ENCODE data around the gene HSPBAP1. TPM values are rescaled to one million over a fixed set of nuclear protein-coding genes. Genes with fewer than 3 reads are reported as not detected.

The HSPBAP1 gene
- total and polyA plus RNA-seq, 2 of the 4 experiments (the other 2 are of a cell fraction) = 2.6 to 4.8 TPM

DNA sequence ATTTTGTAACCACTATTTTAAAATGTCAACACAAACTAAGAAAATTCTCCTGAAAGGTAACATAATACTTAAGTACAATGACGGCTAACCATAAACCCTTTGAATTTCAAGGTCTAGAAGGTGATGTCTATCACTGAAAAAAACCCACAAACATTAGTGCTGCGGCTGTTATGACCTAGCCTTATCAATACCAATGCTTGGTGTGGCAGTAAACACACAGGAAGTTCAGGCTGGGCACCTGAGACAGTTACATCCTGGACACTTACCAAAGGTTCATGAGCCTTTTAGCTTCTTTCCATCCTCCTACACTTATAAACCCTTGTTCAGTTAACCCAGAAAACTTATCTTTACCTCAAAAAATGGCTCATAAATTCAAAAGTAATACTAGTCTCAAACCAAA, 5.8 kb downstream of the HSPBAP1 start:
- Histone ChIP-seq H4K8ac (ENCODE audit: low read depth in 2 of 2, low read length in 2 of 2) (no peak overlapping the region), H3K79me1 (ENCODE audit: low read depth in 1 of 2, low read length in 2 of 2) (peaks cover 0 to 17% of the 10 kb centered on the region in 2 experiments; a peak in 1 of 4 replicates), H2BK20ac (ENCODE audit: low read depth, low read length) (no peak overlapping the region), H2AK5ac (ENCODE audit: low read depth, low read length) (no peak overlapping the region), H2BK15ac (ENCODE audit: low read depth, low read length) (no peak overlapping the region), H3K4me1 (ENCODE audit: control insufficient read depth, insufficient read depth, low read length) (peaks cover 3% of the 10 kb centered on the region), H3K4me3 (ENCODE audit: insufficient read depth, low read depth, low read length) (no peak overlapping the region), H3K27me3 (ENCODE audit: control insufficient read depth, insufficient read depth, low read length) (no peaks in the 10 kb centered on the region), H3K4me2 (ENCODE audit: low read depth, low read length) (no peak overlapping the region), H4K5ac (ENCODE audit: low read depth, low read length) (no peak overlapping the region), H2BK120ac (ENCODE audit: low read depth, low read length) (no peak overlapping the region), H4K20me1 (ENCODE audit: insufficient read depth, low read length) (no peaks in the 10 kb centered on the region; the same call in 1 of the 2 replicates), H3K9ac (ENCODE audit: low read depth, low read length) (no peak overlapping the region), H3K27ac (ENCODE audit: insufficient read depth, low read length) (no peak overlapping the region), H3K23ac (ENCODE audit: low read depth, low read length) (no peak overlapping the region; the same call in 1 of the 2 replicates), H4K91ac (ENCODE audit: insufficient read depth, low read depth, low read length) (no peak overlapping the region), H2BK5ac (ENCODE audit: low read depth, low read length, poor library complexity, severe bottlenecking) (no peak overlapping the region), H2AFZ (replicated peaks; ENCODE audit: low read length, poor library complexity) (no peak overlapping the region), H3K56ac (ENCODE audit: extremely low read depth, insufficient read depth, low read length) (no peak overlapping the region), H3K14ac (replicated peaks; ENCODE audit: low read depth, low read length) (no peak overlapping the region), H3K4ac (ENCODE audit: low read depth, low read length) (no peak overlapping the region), H3K36me3 (ENCODE audit: control insufficient read depth, insufficient read depth, low read length) (no peaks in the 10 kb centered on the region), H2AK9ac (replicated peaks; ENCODE audit: low read depth, low read length, poor library complexity) (no peak overlapping the region), H3K9me1 (ENCODE audit: insufficient read depth, low read length) (peaks cover 3% of the 10 kb centered on the region; the same call in 1 of the 2 replicates), H3K18ac (ENCODE audit: low read depth, low read length) (no peak overlapping the region), H3K9me3 (ENCODE audit: control insufficient read depth, insufficient read depth, low read length) (no peaks in the 10 kb centered on the region)
- ChIA-PET CTCF (no interaction called here), POLR2A (ENCODE audit: unreplicated experiment) (no interaction called here)
- TF ChIP-seq, protein P1, sequence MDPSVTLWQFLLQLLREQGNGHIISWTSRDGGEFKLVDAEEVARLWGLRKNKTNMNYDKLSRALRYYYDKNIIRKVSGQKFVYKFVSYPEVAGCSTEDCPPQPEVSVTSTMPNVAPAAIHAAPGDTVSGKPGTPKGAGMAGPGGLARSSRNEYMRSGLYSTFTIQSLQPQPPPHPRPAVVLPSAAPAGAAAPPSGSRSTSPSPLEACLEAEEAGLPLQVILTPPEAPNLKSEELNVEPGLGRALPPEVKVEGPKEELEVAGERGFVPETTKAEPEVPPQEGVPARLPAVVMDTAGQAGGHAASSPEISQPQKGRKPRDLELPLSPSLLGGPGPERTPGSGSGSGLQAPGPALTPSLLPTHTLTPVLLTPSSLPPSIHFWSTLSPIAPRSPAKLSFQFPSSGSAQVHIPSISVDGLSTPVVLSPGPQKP (IDR thresholded peaks at IDR 0.05; ENCODE audit: borderline replicate concordance, low read depth, low read length) = no peak
- TF ChIP-seq BHLHE40 (IDR thresholded peaks at IDR 0.05; ENCODE audit: low read depth, low read length) (no peak), NFE2L2 (IDR thresholded peaks at IDR 0.05; ENCODE audit: low read depth, low read length) (no peak), RFX5 (IDR thresholded peaks at IDR 0.05; ENCODE audit: low read depth, low read length) (no peak), SMC3 (IDR thresholded peaks at IDR 0.05; ENCODE audit: low read depth, low read length) (no peak), FOS (IDR thresholded peaks at IDR 0.05; ENCODE audit: low read depth, low read length) (no peak), CEBPB (IDR thresholded peaks at IDR 0.05; ENCODE audit: low read depth, low read length) (no peak), CHD1 (IDR thresholded peaks at IDR 0.05; ENCODE audit: low read depth, low read length) (no peak), MAFK (IDR thresholded peaks at IDR 0.05; ENCODE audit: low read depth, low read length) (no peak), MXI1 (IDR thresholded peaks at IDR 0.05; ENCODE audit: borderline replicate concordance, low read depth, low read length) (no peak), POLR2A (IDR thresholded peaks at IDR 0.05; ENCODE audit: low read depth, low read length) (no peak), MAZ (IDR thresholded peaks at IDR 0.05; ENCODE audit: borderline replicate concordance, low read depth, low read length) (no peak)
- TF ChIP-seq, protein P2, sequence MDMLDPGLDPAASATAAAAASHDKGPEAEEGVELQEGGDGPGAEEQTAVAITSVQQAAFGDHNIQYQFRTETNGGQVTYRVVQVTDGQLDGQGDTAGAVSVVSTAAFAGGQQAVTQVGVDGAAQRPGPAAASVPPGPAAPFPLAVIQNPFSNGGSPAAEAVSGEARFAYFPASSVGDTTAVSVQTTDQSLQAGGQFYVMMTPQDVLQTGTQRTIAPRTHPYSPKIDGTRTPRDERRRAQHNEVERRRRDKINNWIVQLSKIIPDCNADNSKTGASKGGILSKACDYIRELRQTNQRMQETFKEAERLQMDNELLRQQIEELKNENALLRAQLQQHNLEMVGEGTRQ (IDR thresholded peaks at IDR 0.05; ENCODE audit: low read depth, low read length) = no peak
- intact Hi-C loops (cut with micrococcal nuclease) = no loop called here
- in situ Hi-C loops (cut with MboI; ENCODE audit: low sequenced_read_pairs) = no loop called here
- ATAC-seq (ENCODE audit: low read depth) = no peak
- dilution Hi-C loops (cut with HindIII; ENCODE audit: low sequenced_read_pairs, unreplicated experiment) = no loop called here
- no TSS peak for BruUV-seq (replicated peaks)
- no peak for DNase-seq
- WGBS, 2 experiments (ENCODE audit: extremely low coverage in 2 of 2, insufficient read length in 1 of 2) = no CpG with 5 or more reads among the region's 2 CpGs
